ENCODE results near the gene SUGCT. TPM values are rescaled to one million over a fixed set of nuclear protein-coding genes. Genes with fewer than 3 reads are reported as not detected.

SUGCT gene
- total RNA-seq, 1 experiment from 2014 or later: 5.4 TPM

DNA sequence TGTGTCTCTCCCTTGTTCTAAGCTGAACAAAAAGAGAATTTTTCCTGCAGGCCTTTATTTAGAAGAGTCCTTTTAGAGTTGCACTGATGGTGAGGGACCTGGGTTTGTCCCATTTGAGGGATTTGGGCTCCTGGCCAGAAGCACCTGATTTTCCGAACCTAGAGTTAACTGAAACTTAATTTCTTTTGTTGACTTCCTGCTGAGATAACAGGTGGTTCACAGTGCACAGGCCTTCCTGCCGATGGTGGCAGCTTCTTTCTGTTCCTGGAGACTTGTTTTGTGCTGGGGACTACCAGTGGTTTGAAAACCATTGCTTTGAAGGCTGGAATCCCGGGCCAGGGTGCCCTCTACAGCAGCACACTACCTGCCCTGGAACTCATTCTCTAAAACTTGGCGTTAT lies 99.2 kb downstream of the SUGCT start:
- Histone ChIP-seq H3K79me1 (ENCODE audit: insufficient read depth, low read depth, low read length, poor library complexity, severe bottlenecking) (no peaks in the 10 kb centered on the region), H4K91ac (ENCODE audit: insufficient read length, low read depth, low read length) (no peak overlapping the region), H3K14ac (ENCODE audit: insufficient read depth, low read length) (no peak overlapping the region), H3K23ac (ENCODE audit: insufficient read length, low read depth, low read length) (no peak overlapping the region), H3K27ac (ENCODE audit: insufficient read length, low read depth, low read length) (no peak overlapping the region), H3K4ac (ENCODE audit: low read depth, low read length) (no peak overlapping the region), H3K23me2 (ENCODE audit: insufficient read length, low read depth, low read length, poor library complexity, severe bottlenecking) (no peaks in the 10 kb centered on the region), H3K27me3 (ENCODE audit: insufficient read depth, low read length) (no peaks in the 10 kb centered on the region), H3K9ac (ENCODE audit: extremely low read depth, insufficient read length, low read length) (no peak overlapping the region), H4K8ac (replicated peaks; ENCODE audit: insufficient read length, low read depth, low read length) (no peak overlapping the region), H2AFZ (ENCODE audit: low read length) (no peak overlapping the region), H2BK120ac (ENCODE audit: low read depth, low read length, poor library complexity, severe bottlenecking) (no peak overlapping the region), H2AK5ac (ENCODE audit: insufficient read length, low read length) (no peak overlapping the region), H4K5ac (ENCODE audit: insufficient read length, low read depth, low read length) (no peak overlapping the region), H4K20me1 (ENCODE audit: control insufficient read depth, insufficient read depth, insufficient read length) (no peaks in the 10 kb centered on the region), H3K4me1 (ENCODE audit: insufficient read depth, low read length) (no peaks in the 10 kb centered on the region), H3T11ph (ENCODE audit: low read length) (no peak overlapping the region), H3K56ac (ENCODE audit: insufficient read length, low read depth, low read length) (no peak overlapping the region), H2BK12ac (ENCODE audit: insufficient read length, low read depth, low read length) (no peak overlapping the region), H3K79me2 (ENCODE audit: insufficient read depth, low read length) (no peaks in the 10 kb centered on the region), H2BK15ac (ENCODE audit: low read depth, low read length) (no peak overlapping the region), H3K4me2 (ENCODE audit: insufficient read depth, insufficient read length, low read length) (no peak overlapping the region), H3K18ac (ENCODE audit: insufficient read length, low read depth, low read length) (no peak overlapping the region), H2BK5ac (ENCODE audit: insufficient read length, low read length) (no peak overlapping the region), H2BK20ac (ENCODE audit: low read depth, low read length, poor library complexity, severe bottlenecking) (no peak overlapping the region), H3K9me3 (ENCODE audit: control insufficient read depth, low read depth, low read length) (no peaks in the 10 kb centered on the region)
- H3K4me1 Mint-ChIP-seq: peaks cover 5 to 6% of the 10 kb centered on the region in 2 experiments; a peak in 3 of 4 replicates
- no CpG with 5 or more reads among the region's 4 CpGs for WGBS (ENCODE audit: extremely low coverage, insufficient read length, low lambda C conversion rate)
- H3K27me3 Mint-ChIP-seq (ENCODE audit: low read depth): no peaks in the 10 kb centered on the region; the same call in 1 of the 2 replicates
- TF ChIP-seq, protein P1, sequence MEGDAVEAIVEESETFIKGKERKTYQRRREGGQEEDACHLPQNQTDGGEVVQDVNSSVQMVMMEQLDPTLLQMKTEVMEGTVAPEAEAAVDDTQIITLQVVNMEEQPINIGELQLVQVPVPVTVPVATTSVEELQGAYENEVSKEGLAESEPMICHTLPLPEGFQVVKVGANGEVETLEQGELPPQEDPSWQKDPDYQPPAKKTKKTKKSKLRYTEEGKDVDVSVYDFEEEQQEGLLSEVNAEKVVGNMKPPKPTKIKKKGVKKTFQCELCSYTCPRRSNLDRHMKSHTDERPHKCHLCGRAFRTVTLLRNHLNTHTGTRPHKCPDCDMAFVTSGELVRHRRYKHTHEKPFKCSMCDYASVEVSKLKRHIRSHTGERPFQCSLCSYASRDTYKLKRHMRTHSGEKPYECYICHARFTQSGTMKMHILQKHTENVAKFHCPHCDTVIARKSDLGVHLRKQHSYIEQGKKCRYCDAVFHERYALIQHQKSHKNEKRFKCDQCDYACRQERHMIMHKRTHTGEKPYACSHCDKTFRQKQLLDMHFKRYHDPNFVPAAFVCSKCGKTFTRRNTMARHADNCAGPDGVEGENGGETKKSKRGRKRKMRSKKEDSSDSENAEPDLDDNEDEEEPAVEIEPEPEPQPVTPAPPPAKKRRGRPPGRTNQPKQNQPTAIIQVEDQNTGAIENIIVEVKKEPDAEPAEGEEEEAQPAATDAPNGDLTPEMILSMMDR (conservative IDR thresholded peaks at IDR 0.05): no peak
- DNase-seq: no peak
- H3K4me3 Mint-ChIP-seq: no peak overlapping the region
- no peaks in the 10 kb centered on the region for H3K36me3 Mint-ChIP-seq (ENCODE audit: insufficient read depth in 1 of 3, low read depth in 3 of 3)
- no peak overlapping the region for H3K27ac Mint-ChIP-seq
- no peaks in the 10 kb centered on the region for H3K9me3 Mint-ChIP-seq
